Ectodermal cell (in vitro differentiated cells): ENCODE results near the gene LRRC55.
"Not testable (repeated sequence)": the region's sequence is repeated elsewhere in the genome, so short reads cannot be mapped to it uniquely, and the experiment has no call there.

ENCODE experiments used
- H3K27ac ChIP-seq: 2 replicates; pipeline ENCODE4 v1.7.0; 2013; ENCODE audit warnings: mild to moderate bottlenecking, low read depth, low read length; ENCODE audit not compliant: insufficient read depth, poor library complexity, severe bottlenecking
- H3K27me3 ChIP-seq: 2 replicates; pipeline ENCODE4 v1.7.0; 2013; ENCODE audit warnings: mild to moderate bottlenecking, low read length; ENCODE audit not compliant: insufficient read depth, control insufficient read depth, poor library complexity, severe bottlenecking
- H3K36me3 ChIP-seq: one replicate; pipeline ENCODE4 v1.7.0; 2013; ENCODE audit warnings: low read length; ENCODE audit not compliant: control insufficient read depth, insufficient read depth
- H3K4me1 ChIP-seq: one replicate; pipeline ENCODE4 v1.7.0; 2013; ENCODE audit warnings: low read length; ENCODE audit not compliant: control insufficient read depth, insufficient read depth
- H3K4me3 ChIP-seq: 2 replicates; pipeline ENCODE4 v1.7.0; 2013; ENCODE audit warnings: low read depth, low read length, control low read depth; ENCODE audit not compliant: insufficient read depth
- H3K9me3 ChIP-seq: 2 replicates; pipeline ENCODE4 v1.7.0; 2013; ENCODE audit warnings: mild to moderate bottlenecking, low read length, moderate library complexity; ENCODE audit not compliant: control insufficient read depth
- WGBS, 2 experiments: methylation state at CpG; one replicate each; pipeline ENCODE4 v1.1.7; 2013; ENCODE audit warnings: missing lambda C conversion rate in 2 of 2; 5-methylcytosine and 5-hydroxymethylcytosine counted together

Gene LRRC55

DNA sequence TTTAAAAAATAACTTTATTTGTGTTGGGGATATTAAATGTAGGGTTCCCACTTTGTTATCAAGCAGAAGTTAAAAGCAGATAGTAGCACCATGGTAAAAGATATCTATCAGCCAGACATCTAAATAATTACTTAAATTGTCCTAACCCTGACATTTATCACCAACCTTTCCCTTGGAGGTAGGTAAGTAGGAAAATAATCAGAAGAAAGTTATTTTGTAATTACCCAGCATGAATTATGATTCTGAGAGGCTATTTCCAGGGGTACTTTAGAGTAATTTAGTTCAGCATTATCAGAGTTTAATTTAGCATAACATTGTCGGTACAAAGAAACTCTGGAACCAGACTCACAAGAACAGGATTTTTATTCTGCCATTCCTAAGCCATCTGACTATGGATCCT, 23.2 kb upstream of the LRRC55 start:
- H3K27ac ChIP-seq, result no peak overlapping the region
- 100% methylated on average over 1 of the region's 1 CpG for WGBS, 2 experiments
- no peaks in the 10 kb centered on the region for H3K36me3 ChIP-seq
- peaks cover 9% of the 10 kb centered on the region for H3K4me1 ChIP-seq
- H3K9me3 ChIP-seq, result no peaks in the 10 kb centered on the region
- H3K4me3 ChIP-seq, result no peak overlapping the region
- H3K27me3 ChIP-seq, result no peaks in the 10 kb centered on the region

DNA sequence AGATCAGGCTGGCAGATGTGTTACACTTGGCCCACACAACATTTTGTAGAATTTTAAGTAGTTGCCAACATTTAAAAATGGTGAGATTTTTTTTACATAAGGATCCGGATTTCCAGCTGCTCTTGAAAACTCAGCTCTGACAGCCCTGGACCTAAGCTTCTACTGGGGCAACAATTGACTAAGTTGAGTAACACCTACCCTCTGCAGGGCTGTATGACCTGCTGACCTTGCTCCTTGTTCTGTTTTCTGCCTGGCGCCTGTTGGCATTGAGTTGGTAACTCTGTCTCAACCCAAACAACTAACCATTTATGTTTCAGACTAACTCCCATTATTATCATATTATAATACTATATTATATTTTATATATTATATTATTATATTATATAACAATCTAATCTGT, 21.1 kb upstream of the LRRC55 start:
- Histone ChIP-seq H3K27ac (no peak overlapping the region), H3K36me3 (no peaks in the 10 kb centered on the region), H3K4me3 (no peak overlapping the region), H3K9me3 (no peaks in the 10 kb centered on the region), H3K27me3 (no peaks in the 10 kb centered on the region), H3K4me1 (peaks cover 6% of the 10 kb centered on the region)
- WGBS, 2 experiments, result 86 to 93% methylated on average over 2 of the region's 2 CpGs

DNA sequence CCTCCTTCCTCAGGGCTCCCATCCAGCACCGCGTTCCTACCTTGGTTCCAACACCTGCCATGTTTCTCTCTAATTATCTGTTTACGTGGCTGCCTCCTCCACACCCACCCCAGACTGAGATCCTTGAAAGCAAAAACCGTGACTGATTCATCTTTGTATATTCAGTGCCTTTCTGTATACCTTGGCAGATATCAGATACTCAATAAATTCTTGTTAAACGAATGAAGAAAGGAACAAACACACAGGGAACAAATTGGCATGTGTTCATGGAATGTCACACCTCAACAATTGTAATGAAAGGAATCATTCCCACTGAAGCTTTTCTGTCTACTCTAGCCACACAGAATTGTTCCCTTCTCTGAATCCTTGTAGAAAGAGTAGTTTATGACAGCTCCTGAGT, 20.4 kb upstream of the LRRC55 start:
- 89 to 91% methylated on average over 5 of the region's 5 CpGs for WGBS, 2 experiments
- Histone ChIP-seq H3K9me3 (no peaks in the 10 kb centered on the region), H3K4me1 (no peaks in the 10 kb centered on the region), H3K36me3 (no peaks in the 10 kb centered on the region), H3K27me3 (no peaks in the 10 kb centered on the region), H3K4me3 (no peak overlapping the region), H3K27ac (no peak overlapping the region)

DNA sequence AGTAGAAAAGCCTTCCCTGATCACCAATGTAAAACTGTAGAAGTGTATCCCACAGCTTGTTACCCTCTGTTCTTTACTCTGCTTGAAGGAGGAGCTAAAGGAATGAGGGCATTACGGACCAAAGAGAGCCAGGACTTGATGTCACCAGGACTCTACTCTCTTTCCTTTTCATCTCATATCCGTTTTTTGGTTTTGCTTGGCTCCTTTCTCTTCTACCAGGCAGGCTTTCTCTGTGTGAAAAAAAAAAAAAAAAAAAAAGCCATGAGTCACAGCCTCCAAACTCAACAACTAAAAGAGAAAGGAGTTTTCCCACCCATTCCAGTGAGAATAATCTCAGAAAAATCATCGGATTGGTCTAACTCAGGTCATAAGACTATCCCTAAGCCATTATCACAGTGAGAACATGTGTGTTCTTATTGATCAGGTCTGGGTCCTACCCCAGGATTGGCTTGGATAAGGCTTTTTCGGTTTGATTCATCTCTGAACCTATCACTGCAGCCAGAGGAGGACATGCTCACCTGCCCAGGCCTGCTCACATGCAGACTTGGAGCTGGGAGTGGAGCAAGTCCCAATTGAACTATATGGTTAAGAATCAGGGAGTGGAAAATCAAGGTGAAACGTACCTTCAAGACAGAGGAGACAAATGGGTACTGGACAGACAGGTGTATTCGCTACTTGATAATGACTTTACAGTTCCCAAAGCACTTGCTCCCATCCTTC, 19.4 kb upstream of the LRRC55 start:
- no peaks in the 10 kb centered on the region for H3K27me3 ChIP-seq
- H3K36me3 ChIP-seq, result no peaks in the 10 kb centered on the region
- H3K9me3 ChIP-seq, result no peaks in the 10 kb centered on the region
- no peak overlapping the region for H3K4me3 ChIP-seq
- H3K27ac ChIP-seq, result no peak overlapping the region
- no peaks in the 10 kb centered on the region for H3K4me1 ChIP-seq
- WGBS, 2 experiments, result 84 to 85% methylated on average over 6 of the region's 6 CpGs

DNA sequence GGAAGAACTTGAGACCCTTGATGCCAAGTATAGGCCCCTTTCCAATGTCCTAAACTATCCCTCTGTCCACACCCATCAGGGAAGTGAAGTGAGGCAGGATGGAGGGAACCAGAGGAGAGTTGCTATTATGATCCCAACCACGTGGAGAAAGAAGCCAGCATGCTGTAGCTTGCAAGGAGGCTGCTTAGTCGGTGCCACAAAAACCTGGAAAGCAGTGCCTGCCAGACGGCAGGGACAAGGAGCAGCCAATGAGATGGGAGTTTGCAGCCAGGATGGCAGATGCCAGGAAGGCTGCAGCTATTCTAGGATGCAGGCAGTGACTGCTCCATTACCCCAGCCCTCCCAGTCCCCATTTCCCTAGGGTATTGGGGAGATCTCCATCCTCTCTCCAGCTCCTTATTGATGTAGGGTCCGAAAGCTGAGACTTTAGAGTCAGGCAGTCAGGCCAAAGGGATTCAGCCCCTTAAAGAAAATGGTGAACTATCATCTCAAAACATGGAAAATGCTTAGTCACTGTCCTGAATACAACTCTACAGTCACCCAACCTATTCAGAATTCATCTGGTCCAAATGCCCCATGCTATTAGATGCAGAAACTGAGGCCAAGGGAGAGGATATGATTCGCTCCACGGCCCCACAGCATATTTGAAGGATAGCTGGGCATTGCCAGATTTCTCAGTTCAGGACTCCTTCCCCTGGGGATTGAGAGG, 18.4 kb upstream of the LRRC55 start:
- Histone ChIP-seq H3K27me3 (no peaks in the 10 kb centered on the region), H3K9me3 (no peaks in the 10 kb centered on the region), H3K36me3 (no peaks in the 10 kb centered on the region), H3K4me3 (no peak overlapping the region), H3K27ac (no peak overlapping the region), H3K4me1 (no peaks in the 10 kb centered on the region)
- WGBS, 2 experiments, result 86% methylated on average over 6 of the region's 6 CpGs

DNA sequence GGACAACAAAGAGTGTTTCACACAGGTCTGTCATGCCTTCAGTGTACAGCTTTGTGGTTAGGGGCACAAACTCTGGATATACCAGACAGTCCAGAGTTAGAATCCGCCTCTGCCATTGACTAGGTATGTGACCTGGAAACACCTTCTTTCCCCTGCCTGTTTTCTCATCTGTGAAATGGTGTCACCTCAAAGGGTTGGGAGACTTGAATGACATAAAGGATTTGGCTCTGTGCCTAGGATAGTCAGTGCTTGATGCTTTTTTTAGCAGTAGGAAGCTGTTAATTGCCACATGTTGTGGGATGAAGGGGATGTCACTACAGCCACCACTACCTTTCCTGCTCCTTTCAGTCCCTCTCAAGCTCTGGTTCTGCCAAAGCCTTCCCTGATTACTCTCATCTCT, 17.4 kb upstream of the LRRC55 start:
- Histone ChIP-seq H3K36me3 (no peaks in the 10 kb centered on the region), H3K4me1 (no peaks in the 10 kb centered on the region), H3K27me3 (no peaks in the 10 kb centered on the region), H3K9me3 (no peaks in the 10 kb centered on the region), H3K4me3 (no peak overlapping the region), H3K27ac (no peak overlapping the region)
- 93 to 95% methylated on average over 1 of the region's 1 CpG for WGBS, 2 experiments

DNA sequence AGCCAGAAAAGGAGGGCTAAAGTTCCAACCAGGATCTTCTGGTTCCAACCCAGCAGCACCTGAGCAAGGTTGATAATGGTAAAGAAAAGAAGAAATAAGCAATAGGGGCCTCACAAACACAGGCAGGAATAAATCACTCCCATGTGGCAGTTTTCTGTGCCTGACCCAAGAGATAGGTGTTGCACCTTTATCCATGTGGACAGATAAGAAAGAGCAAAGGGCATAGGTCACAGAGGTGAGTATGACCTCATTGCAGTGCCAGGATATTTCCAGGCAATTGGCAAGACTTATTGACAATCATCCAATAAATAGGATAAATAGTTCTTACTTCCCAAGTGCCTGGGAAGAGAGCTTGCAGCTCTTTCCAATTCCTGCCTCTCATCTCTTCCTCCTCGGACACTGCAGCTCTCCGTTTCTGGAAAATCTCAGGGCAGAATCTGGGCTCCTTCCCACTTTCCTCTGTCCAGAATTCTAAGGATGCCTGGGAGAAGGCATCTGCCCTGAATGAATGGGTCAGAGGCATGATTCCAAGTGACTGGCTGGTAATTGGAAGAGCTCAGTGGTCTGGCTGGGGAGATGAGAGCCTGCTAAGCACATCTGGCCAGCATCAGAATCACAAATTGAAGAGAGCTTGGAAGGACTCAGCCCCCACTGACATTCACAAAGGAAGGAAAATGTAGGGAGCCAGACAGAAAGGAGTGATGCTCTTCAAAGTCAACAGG, 14.5 kb upstream of the LRRC55 start:
- no peaks in the 10 kb centered on the region for H3K27me3 ChIP-seq
- H3K36me3 ChIP-seq, result no peaks in the 10 kb centered on the region
- H3K4me3 ChIP-seq, result no peak overlapping the region
- H3K27ac ChIP-seq, result no peak overlapping the region
- WGBS, 2 experiments, result 74 to 89% methylated on average over 2 of the region's 2 CpGs
- H3K9me3 ChIP-seq, result no peaks in the 10 kb centered on the region
- H3K4me1 ChIP-seq, result no peaks in the 10 kb centered on the region

DNA sequence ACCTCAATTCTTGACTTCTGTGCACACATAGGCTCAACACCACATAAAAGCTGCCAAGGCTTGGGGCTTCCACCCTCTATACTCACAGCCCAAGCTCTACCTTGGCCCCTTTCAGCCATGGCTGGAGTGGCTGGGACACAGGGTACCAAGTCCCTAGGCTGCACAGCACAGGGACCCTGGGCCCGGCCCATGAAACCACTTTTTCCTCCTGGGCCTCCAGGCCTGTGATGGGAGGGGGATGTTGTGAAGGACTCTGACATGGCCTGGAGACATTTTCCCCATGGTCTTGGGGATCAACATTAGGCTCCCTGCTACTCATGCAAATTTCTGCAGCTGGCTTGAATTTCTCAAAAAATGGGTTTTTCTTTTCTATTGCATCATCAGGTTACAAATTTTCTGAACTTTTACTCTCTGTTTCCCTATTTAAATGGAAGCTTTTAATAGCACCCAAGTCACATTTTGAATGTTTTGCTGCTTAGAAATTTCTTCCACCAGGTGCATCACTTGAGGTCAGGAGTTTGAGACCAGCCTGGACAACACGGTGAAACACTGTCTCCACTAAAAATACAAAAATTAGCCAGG, 11.9 kb upstream of the LRRC55 start:
- WGBS, 2 experiments, result 94 to 95% methylated on average over 2 of the region's 2 CpGs
- H3K27ac ChIP-seq, H3K27me3 ChIP-seq, H3K36me3 ChIP-seq, H3K4me3 ChIP-seq, H3K9me3 ChIP-seq, H3K4me1 ChIP-seq: not testable (repeated sequence)

DNA sequence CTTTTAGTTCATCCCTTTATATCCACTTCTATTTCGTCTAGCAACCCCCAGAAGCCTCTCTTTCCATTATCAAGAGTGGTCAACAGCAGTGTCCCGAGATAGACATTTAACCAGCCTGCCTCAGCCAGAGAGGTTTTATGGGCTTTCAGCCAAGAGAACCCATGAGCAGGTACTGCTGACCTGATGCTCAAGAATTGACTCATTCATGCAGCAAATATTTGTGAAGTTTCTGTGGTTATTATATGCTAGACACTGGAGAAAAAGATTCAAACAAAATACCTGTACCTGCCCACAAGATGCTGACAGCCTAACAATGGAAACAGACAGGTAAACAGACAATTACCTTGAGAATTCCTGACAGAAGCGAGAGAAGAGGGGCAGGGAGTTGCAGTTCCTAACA, 9.7 kb upstream of the LRRC55 start:
- H3K27ac ChIP-seq, result no peak overlapping the region
- no peaks in the 10 kb centered on the region for H3K9me3 ChIP-seq
- no peaks in the 10 kb centered on the region for H3K4me1 ChIP-seq
- H3K4me3 ChIP-seq, result no peak overlapping the region
- H3K36me3 ChIP-seq, result no peaks in the 10 kb centered on the region
- no peaks in the 10 kb centered on the region for H3K27me3 ChIP-seq
- WGBS, 2 experiments, result 87 to 91% methylated on average over 3 of the region's 3 CpGs

- Histone ChIP-seq H3K9me3 (no peaks in the 10 kb centered on the region), H3K4me1 (peaks cover 5% of the 10 kb centered on the region), H3K27me3 (no peaks in the 10 kb centered on the region), H3K4me3 (no peak overlapping the region), H3K27ac (no peak overlapping the region), H3K36me3 (no peaks in the 10 kb centered on the region)
- 94 to 98% methylated on average over 5 of the region's 5 CpGs for WGBS, 2 experiments
Measured at GRCh38 chr11:57174656-57175055, 7.1 kb upstream of the LRRC55 start.
